ENCODE results near the gene COL5A1. TPM values are rescaled to one million over a fixed set of nuclear protein-coding genes. Genes with fewer than 3 reads are reported as not detected.
A peak's percentile ranks its signal among the peaks of the same experiment; 100 is the strongest.

COL5A1 gene
- total and polyA plus RNA-seq, 2 experiments from 2014 or later = 211 to 812 TPM

DNA sequence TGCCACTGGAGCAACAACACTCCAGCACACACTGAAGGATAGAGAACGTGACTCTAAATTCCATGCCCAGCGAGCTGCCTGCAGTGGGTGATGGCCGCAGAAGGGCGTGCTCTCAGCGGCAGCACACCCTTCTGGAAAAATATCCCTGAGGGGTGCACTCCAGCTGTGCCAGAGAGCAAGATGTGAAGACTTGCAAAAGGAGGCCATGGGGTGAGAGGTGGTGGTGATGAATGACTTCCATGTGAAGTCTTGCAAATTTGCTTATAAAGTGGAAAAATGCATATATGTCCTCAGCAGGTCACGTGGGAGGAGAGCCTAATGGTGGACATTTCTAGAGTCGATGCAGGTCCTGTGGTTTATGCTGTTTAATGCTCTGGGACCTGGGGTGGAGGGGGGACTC is 39.8 kb upstream of the COL5A1 start:
- H3K9me2 ChIP-seq (ENCODE audit: insufficient read depth) = no peaks in the 10 kb centered on the region
- peak overlapping the region; percentile 15; the same call in 1 of the 2 replicates for H3K4me3 ChIP-seq
- 99% methylated on average over 7 of the region's 7 CpGs for WGBS, 2 experiments (ENCODE audit: low coverage in 1 of 2, low lambda C conversion rate in 2 of 2, missing lambda C conversion rate in 2 of 2)
- in situ Hi-C loops (cut with MboI) = no loop called here
- H3F3A ChIP-seq (ENCODE audit: insufficient read depth) = peaks cover 13% of the 10 kb centered on the region
- H3K36me3 ChIP-seq (ENCODE audit: low read depth) = no peaks in the 10 kb centered on the region
- H3K4me1 ChIP-seq (ENCODE audit: insufficient read depth) = peaks cover 20% of the 10 kb centered on the region
- peak overlapping the region; percentile 38 for H3K4me2 ChIP-seq (ENCODE audit: unreplicated experiment)
- no peaks in the 10 kb centered on the region for H3K27me3 ChIP-seq (replicated peaks; ENCODE audit: insufficient read depth)
- TF ChIP-seq EZH2phosphoT487 (IDR thresholded peaks at IDR 0.05; ENCODE audit: insufficient read depth, low read depth) (no peak), EZH2 (IDR thresholded peaks at IDR 0.05; ENCODE audit: insufficient read depth, poor library complexity, severe bottlenecking) (no peak)
- no peak overlapping the region for H2AFZ ChIP-seq
- H4K20me1 ChIP-seq (ENCODE audit: insufficient read depth) = no peaks in the 10 kb centered on the region
- H3K9me3 ChIP-seq (ENCODE audit: low read depth) = no peaks in the 10 kb centered on the region
- H3K79me2 ChIP-seq (ENCODE audit: insufficient read depth) = no peaks in the 10 kb centered on the region
- peak overlapping the region; percentile 86 for H3K27ac ChIP-seq
- peak overlapping the region; percentile 50; the same call in 1 of the 2 replicates for H3K9ac ChIP-seq
- DNase-seq = peak; percentile 56

DNA sequence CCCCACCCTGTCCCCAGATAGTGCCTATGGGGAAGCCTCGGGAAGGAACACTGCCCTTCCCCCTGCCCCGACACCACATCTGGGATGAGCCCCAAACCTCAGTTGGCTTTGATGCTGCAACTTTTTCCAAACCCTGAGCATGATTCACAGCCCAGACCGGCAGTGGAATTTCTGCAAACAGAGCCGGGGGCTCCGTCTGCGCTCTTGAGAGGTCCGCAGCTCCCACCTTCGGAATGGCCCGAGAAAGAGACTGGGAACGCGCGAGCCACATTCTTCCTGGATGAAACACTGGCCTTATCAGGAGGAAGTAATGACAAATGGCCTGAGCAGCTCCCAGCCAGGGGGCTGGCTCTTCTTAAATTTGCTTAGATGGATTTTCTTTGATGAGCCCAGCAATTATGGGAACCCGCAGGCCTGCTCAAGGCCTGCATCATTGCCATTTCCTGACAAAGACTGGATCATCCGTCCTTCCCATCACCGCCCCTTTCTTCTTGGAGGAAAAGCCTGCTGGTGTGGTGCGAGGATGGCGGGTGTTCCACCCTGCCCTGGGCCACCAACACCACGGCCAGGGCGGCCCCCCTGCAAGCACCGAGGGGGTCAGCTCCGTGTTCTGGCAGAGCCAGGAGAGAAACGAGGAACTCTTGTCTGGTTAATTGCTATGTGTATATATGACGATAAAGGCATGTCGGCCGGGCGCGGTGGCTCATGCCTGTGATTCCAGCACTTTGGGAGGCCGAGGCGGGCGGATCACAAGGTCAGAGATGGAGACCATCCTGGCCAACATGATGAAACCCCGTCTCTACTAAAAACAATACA is 38.8 kb upstream of the COL5A1 start:
- Histone ChIP-seq H3K4me3 (peak overlapping the region; percentile 15; the same call in 1 of the 2 replicates), H3F3A (ENCODE audit: insufficient read depth) (peaks cover 10% of the 10 kb centered on the region), H3K27me3 (replicated peaks; ENCODE audit: insufficient read depth) (no peaks in the 10 kb centered on the region), H3K4me1 (ENCODE audit: insufficient read depth) (peaks cover 20% of the 10 kb centered on the region), H3K9me2 (ENCODE audit: insufficient read depth) (no peaks in the 10 kb centered on the region), H3K4me2 (ENCODE audit: unreplicated experiment) (peak overlapping the region; percentile 54), H3K79me2 (ENCODE audit: insufficient read depth) (no peaks in the 10 kb centered on the region), H3K9ac (peak overlapping the region; percentile 55), H4K20me1 (ENCODE audit: insufficient read depth) (no peaks in the 10 kb centered on the region), H2AFZ (no peak overlapping the region), H3K27ac (peak overlapping the region; percentile 86), H3K9me3 (ENCODE audit: low read depth) (no peaks in the 10 kb centered on the region), H3K36me3 (ENCODE audit: low read depth) (no peaks in the 10 kb centered on the region)
- WGBS, 2 experiments (ENCODE audit: low coverage in 1 of 2, low lambda C conversion rate in 2 of 2, missing lambda C conversion rate in 2 of 2) = 32 to 35% methylated on average over 31 of the region's 31 CpGs
- DNase-seq = peak; percentile 99
- in situ Hi-C loops (cut with MboI) = no loop called here
- no peak for TF ChIP-seq EZH2 (IDR thresholded peaks at IDR 0.05; ENCODE audit: insufficient read depth, poor library complexity, severe bottlenecking)
- peak; percentile 64; the same call in 1 of the 2 replicates for TF ChIP-seq EZH2phosphoT487 (IDR thresholded peaks at IDR 0.05; ENCODE audit: insufficient read depth, low read depth)

DNA sequence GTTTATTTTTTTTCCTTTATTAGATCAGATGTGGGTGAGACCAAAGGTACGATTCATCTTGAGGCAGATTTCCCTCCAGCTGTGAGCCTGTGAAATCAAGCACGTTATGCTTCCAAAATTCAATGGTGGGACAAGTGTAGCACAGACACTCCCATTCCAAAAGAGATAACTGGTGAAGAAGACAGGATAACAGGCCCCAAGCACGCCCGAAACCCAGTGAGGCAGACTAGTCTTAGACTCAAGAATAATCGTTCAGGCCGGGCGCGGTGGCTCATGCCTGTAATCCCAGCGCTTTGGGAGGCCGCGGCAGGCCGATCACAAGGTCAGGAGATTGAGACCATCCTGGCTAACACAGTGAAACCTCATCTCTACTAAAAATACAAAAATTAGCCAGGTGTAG is 36.8 kb upstream of the COL5A1 start:
- Histone ChIP-seq H3K4me1 (ENCODE audit: insufficient read depth) (peaks cover 14% of the 10 kb centered on the region), H4K20me1 (ENCODE audit: insufficient read depth) (no peaks in the 10 kb centered on the region), H2AFZ (no peak overlapping the region), H3K27me3 (replicated peaks; ENCODE audit: insufficient read depth) (no peaks in the 10 kb centered on the region), H3K36me3 (ENCODE audit: low read depth) (no peaks in the 10 kb centered on the region), H3K4me2 (ENCODE audit: unreplicated experiment) (no peak overlapping the region), H3K4me3 (no peak overlapping the region), H3K27ac (no peak overlapping the region), H3F3A (ENCODE audit: insufficient read depth) (peaks cover 18% of the 10 kb centered on the region), H3K9me2 (ENCODE audit: insufficient read depth) (no peaks in the 10 kb centered on the region), H3K9ac (no peak overlapping the region), H3K9me3 (ENCODE audit: low read depth) (no peaks in the 10 kb centered on the region), H3K79me2 (ENCODE audit: insufficient read depth) (no peaks in the 10 kb centered on the region)
- WGBS, 2 experiments (ENCODE audit: low coverage in 1 of 2, low lambda C conversion rate in 2 of 2, missing lambda C conversion rate in 2 of 2) = 95 to 97% methylated on average over 9 to 12 of the region's 12 CpGs
- TF ChIP-seq EZH2phosphoT487 (IDR thresholded peaks at IDR 0.05; ENCODE audit: insufficient read depth, low read depth) (no peak), EZH2 (IDR thresholded peaks at IDR 0.05; ENCODE audit: insufficient read depth, poor library complexity, severe bottlenecking) (no peak)
- in situ Hi-C loops (cut with MboI) = no loop called here
- DNase-seq = no peak

DNA sequence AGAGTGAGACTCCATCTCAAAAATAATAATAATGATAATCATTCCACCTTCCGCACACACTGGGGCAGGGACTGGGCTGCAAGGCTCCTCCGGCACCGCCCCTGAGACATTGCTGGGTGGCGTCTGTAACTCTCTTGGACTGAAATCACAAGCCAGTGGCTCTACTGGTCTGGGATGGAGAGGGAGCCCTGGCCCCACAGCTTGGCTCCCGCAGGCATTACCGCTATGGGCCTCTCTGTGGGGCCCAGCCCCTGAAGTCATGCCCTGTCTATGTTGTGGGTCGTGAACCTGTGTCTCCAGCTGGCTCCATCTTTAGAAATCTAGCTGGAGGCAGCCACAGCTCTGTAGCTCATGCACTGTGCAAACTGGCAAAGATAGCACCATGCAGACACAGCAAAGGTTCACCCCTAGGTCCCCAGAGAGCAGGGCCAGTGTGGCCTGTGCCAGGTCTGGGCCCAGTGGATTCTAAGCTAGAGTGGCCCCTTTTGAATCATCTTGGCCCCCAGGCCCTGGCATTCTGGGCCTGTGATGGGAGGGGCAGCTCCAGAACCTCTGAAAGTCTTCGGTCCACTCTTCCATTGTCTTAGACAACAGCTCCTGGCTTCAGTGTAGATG is 36.1 kb upstream of the COL5A1 start:
- Histone ChIP-seq H3K36me3 (ENCODE audit: low read depth) (no peaks in the 10 kb centered on the region), H3K4me3 (no peak overlapping the region), H3K79me2 (ENCODE audit: insufficient read depth) (no peaks in the 10 kb centered on the region), H3K9me3 (ENCODE audit: low read depth) (no peaks in the 10 kb centered on the region), H3F3A (ENCODE audit: insufficient read depth) (peaks cover 18% of the 10 kb centered on the region), H3K27ac (no peak overlapping the region), H3K4me1 (ENCODE audit: insufficient read depth) (peaks cover 14% of the 10 kb centered on the region), H4K20me1 (ENCODE audit: insufficient read depth) (no peaks in the 10 kb centered on the region), H3K27me3 (replicated peaks; ENCODE audit: insufficient read depth) (no peaks in the 10 kb centered on the region), H3K9ac (no peak overlapping the region), H3K9me2 (ENCODE audit: insufficient read depth) (no peaks in the 10 kb centered on the region), H3K4me2 (ENCODE audit: unreplicated experiment) (no peak overlapping the region), H2AFZ (no peak overlapping the region)
- no peak for TF ChIP-seq EZH2phosphoT487 (IDR thresholded peaks at IDR 0.05; ENCODE audit: insufficient read depth, low read depth)
- no peak for TF ChIP-seq EZH2 (IDR thresholded peaks at IDR 0.05; ENCODE audit: insufficient read depth, poor library complexity, severe bottlenecking)
- WGBS, 2 experiments (ENCODE audit: low coverage in 1 of 2, low lambda C conversion rate in 2 of 2, missing lambda C conversion rate in 2 of 2) = 92 to 94% methylated on average over 7 to 8 of the region's 8 CpGs
- no peak for DNase-seq
- in situ Hi-C loops (cut with MboI) = no loop called here
